HG03066 (cell line): ENCODE results near the gene SYPL1.

Experiments
- ATAC-seq: cut with Tn5 transposase; IDR thresholded peaks from one replicate; pipeline ENCODE4 v1.9.1; 2021; ENCODE audit warnings: low read depth; ENCODE audit not compliant: unreplicated experiment

SYPL1 gene

DNA sequence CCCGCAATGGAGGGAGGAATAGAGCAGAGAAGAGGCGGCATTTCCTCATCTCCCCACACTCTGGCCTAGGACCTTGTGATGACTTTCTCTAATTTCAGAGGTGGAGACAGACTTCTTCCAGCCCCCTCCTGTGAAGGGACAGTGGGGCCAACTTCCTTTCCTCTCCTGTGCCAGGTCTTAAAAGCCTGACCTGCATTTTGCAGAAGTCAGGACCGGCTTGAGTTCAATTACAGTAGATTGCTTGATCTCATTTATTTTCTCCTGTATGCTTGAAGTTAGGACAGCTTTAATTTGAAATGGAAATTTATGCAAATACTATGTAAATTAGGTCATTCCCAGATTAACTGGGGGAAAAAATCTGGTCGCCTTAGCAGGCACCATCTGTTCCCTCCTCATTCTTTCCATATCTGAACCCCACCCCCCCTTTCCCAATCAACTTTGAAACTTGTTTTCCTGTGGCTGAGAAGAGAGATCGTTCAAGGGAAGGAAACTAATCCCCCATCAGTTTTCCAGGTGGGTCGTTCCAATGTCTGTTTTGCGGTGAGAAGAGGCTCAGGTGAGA is 57.1 kb downstream of the SYPL1 start:
- no peak for ATAC-seq

DNA sequence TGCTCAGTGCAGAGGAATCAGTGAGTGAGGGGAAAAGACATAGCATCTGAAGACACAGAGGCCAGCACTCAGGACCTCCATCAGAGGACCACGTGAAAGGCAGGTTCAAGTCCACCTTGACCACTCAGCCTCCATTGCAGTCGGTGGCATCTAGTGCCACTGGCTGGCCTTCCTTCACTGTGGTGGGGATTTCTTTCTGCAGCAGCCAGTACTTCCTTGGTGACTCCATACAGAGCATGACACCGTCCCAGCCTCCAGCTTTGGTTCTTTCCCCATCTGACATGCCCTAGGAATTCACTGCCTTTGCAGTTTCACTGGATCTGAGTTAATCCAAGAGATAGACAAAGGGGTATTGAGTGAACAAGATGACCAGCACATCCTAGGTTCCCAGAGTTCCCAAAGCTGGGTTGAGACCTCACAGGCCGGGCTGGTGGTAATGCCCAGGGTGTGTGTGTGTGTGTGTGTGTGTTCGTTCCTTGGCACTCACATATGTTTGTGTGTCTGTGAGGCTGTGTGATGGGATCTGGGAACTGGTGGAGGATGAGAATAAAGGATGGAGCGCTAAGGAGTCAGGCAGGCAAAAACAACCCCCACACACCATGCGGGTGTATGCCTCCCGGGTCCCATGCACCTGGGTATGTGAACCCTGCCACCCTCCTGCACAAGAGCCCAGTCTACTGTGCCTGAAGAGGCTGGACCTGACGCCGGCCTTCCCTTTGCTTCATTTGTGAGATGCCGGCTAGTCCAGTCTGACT is 57.8 kb downstream of the SYPL1 start:
- no peak for ATAC-seq

DNA sequence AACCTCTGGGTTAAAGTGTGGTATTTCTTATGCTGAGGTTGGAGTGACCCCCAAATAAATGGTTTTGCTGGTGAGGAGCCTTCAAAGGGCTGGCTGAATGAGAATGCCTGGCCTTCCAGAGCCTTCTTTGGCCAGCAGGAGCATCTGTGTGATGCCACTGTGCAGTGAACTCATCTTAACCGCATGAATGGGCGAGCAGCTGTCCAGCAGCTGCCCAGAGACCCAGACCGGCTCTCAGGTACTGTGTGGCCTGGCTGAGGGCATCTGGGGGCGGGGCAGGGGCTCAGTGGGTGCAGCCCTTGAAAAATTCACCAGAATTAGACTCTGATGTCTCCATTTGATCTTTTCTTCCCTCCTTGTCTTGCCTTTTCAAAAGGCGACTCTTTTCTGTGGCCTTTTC is 59.0 kb downstream of the SYPL1 start:
- ATAC-seq, result no peak

DNA sequence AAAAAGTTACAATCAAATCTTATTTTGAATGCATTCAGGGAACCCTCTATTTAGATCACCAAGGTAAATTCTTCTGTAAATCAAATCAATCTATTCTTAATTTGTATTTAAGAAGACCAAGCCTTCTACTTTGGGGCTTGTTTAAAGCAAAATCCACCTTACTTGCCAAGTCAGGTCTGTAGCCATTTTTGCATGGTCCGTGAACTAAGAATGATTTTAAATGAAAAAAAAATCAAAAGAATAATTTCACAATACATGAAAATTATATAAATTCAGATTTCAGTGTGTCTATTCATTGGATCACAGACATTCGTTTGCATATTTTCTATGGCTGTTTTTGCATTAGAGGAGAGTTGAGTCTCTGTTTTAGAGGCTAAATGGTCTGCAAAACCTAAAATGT is 59.4 kb downstream of the SYPL1 start:
- no peak for ATAC-seq

DNA sequence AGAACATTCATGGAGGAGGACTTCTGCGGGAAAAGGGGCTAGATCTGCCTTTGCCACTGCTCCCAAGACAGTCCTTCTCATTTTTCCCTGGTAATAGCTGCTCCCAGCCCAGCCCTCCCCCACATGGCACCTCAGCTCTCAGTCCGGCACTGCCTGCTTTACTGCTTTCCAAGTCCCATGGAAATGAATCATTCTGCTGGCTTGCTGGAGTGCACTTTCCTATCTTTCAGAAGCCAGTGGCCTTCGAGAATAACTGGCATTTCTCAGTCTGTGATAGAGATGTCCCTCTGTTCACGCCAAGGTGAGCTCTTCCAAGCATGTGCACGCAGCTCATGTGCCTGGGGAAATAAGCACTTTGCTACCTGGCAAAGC is 61.4 kb downstream of the SYPL1 start:
- ATAC-seq, result no peak

DNA sequence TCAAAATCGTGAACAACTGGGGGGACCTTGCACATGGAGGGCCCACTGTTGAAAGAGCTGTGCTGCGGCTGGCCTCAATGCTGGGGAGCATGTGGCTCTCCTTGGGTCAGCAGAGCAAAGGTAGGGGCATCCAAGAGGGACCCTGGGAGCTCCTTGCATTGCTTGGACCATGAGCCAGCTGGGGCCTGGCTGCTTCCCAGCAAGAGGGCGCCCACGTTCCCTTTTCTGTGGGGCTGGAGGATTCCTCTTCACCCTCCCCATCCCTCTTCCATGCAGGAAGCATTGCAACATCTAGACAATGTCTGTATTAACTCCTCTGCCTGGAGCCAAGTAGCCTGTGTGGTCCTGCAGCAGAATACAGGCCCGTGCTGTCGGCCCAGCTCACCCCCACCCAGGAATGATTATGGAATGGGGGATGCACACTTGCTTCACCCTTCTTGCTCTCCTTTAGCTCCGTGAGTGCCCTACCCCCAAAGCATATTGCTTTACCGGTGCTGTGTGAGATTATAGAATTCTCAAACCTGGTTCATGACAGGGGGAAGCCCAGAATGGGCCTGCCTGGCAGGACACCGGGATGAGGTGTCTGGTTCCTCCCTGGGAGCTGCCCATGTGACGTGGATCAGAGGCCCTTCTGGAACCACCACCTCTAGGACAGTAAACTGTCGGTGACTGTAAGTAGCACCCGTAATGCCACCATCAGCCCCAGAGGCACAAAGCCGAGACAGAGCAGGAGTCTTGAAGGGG is 61.9 kb downstream of the SYPL1 start:
- ATAC-seq, result no peak

DNA sequence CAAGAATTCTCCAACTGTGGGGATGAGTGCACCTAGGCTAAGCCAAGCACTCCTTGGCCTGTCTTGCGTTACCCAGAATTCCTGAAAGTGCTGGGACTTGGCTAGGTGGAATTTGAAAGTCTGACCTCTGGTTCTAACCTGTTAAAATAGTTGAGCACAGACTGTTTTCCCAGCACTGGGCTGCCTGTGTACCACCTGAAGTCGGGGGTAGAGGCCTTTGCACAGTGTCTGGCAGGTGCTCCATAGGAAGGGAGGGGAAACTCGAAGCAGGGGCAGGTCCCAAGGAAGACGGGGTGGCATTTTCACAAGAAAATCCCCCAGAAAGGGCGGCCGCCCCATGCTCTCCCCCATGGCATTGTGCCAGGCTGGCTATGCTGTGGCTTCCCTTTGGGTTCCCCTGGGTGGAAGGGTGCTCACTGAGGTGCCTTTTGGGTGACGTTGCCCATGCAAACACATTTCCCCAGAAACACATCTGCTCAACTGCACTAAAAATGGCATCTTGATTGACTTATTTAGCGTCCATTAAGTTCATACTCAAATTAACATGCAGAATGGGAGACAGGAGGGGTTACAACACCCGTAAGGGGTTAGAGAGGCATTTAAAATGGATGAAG is 62.9 kb downstream of the SYPL1 start:
- ATAC-seq, result no peak

DNA sequence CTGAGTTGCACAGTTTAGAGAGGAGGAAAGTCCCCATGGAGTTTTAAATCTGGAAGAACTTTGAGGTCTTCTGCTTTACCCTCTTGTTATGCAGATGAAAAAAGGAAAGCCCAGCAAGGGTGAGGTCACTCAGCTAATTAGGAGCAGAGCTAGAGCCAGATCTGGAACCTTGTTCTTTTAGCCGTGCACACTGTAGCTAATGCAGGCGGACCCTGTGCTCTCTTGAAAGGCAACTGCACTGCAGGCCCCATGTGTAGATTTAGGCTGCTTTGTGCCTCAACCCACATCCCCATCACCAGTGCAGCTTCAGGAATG is 63.4 kb downstream of the SYPL1 start:
- no peak for ATAC-seq

DNA sequence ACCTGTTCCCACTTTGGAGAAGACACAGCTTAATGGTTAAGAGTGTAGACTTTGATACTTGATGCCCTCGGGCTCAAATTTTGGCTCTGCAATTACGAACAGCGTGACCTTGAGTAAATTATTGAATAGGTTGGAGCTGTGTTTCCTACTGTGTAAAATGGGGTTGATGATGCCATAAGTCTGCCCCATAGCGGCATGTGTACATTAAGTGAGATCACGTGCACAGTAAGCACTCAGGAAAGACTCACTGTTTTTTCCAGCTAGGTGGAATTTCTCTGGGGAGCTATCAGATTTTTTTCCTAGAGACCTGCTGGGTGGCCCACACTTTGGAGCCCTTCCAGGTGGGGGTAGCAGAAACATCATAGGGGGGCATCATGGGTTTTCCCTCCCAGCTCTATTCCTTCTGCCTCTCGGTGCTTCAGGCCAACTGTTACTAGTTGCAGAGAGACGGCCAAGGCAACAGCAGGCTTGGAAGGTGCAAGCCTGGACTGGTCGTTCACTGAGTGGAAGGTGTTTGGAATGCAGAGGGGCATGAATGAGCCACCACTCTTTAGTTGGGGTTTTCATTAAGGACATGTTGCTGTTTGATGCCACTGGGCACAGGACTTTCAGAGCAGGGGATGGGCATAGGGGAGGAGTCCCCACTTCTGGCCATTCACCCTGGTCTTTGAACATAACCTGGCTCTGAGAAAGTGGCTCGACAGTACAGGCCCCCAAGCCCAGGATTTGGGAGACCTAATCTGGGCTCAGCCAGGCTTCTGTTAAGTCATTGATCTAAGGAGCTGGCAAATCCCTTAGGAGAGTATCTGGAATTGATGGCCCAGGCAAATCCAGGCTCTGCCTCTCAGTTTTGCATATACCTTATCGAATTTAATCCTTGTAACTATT is 64.0 kb downstream of the SYPL1 start:
- no peak for ATAC-seq

DNA sequence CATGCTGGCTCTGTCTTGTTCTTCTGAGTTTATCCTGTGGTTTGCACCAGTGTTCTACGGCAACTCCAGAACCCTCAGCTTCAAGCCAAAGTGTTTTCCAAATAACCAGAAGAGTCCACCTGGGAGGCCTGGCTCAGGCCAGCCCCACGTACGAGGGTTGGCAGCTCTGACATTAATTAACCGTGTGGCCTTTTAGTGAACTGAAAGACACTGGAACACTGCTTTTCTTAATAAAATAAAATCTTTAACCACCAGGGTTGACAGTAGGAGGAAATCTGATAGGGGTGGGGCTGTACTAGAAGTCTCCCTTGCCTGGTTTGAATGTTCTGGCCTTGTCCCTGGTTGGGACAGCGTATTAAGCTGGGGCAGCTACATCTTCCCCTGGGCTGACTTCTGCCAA is 64.9 kb downstream of the SYPL1 start:
- no peak for ATAC-seq

DNA sequence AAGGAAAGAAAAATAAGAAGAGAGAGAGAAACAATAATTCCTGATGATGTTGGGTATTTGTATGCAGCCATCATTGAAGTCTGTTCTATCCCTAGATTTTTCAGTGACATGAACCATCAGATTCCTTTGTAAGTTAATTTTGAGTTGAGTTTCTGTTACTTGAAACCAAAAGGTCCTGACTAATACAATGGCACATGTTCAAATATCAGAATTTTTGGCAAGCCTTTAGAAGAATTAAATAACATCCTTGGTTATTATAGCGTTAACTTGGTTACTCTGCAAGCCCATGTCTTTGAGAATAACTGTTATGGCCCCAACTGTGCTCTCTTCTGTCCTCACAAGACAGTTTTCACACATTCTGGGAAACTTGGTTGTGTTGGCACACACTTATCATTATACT is 66.5 kb downstream of the SYPL1 start:
- no peak for ATAC-seq

DNA sequence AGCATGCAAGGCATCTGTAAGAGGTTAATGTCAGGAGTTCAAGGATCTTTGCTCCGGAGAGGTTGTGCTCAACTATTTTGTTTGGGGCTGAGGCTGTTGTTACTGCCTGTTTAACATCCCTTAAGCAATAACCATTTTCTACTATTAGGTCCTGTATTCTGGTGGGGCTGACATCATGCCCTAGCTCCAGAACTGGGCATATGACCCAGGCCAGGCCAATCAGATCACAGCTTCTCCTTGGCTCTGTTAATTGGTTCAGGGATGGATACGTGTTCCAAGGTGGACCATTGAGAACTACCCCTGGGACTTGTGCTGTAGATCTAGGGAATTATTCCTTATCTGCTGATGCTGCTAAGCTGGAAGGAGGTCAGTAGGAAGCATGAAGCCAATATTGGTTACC is 67.0 kb downstream of the SYPL1 start:
- ATAC-seq, result no peak

DNA sequence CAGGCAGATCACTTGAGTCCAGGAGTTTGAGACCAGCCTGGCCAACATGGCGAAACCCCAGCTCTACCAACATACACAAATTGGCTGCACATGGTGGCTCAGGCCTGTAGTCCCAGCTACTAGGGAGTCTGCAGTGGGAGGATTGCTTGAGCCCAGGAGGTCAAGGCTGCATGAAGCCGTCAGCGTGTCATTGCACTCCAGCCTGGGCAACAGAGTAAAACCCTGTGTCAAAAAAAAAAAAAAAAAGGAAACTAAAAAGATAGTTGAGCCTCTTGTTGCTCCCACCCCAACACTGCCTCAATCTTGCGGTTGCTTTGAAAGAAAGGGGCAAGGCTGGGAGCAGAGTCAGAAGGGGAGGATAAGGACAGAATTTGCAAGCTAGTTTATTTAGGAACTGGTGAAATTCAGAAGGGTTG is 69.9 kb downstream of the SYPL1 start:
- ATAC-seq, result no peak

DNA sequence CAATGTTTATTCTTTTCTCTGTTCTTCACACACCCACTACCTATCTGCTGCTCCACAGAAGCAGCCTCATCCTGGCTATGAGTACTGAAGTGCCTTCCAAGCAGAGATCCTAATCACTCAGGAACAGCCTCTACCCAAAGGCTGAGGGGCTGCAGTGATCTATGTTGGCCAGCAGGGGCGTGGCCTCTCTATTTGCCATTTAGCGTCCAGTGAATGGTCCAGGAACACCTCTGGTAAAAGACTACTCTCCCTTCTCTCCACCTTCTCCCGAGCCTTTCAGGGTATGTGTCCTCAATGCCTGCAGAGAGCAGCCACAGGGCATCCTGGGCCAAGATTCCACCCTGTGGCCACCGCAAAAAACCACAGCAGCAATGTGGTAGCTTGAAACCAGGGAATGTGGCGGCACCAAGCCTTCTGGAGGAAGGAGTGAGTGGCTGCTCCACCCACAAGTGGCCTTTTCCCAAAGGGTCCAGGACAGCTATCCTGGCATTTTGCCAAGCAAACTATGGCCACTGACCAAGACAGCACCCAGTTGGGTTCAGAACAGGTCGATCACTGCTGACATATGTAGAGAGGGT is 70.9 kb downstream of the SYPL1 start:
- no peak for ATAC-seq
